CD4-positive, alpha-beta T cell (primary cell): ENCODE measurements around the gene BDP1. TPM values are rescaled to one million over a fixed set of nuclear protein-coding genes. Genes with fewer than 3 reads are reported as not detected.
"Not testable (repeated sequence)": the region's sequence is repeated elsewhere in the genome, so short reads cannot be mapped to it uniquely, and the experiment has no call there.

Source experiments
- ATAC-seq: fragments of 200-7000 bp; cut with Tn5 transposase; one replicate; pipeline ENCODE4 v1.10.0; 2022; ENCODE audit warnings: mild to moderate bottlenecking; ENCODE audit not compliant: poor library complexity
- CTCF ChIA-PET: fragments of 350-600 bp; sonication (Branson Sonifier 250); formaldehyde crosslinking; loops from one replicate; lab custom pipeline; 2021; ENCODE audit warnings: antibody characterized with exemption, inconsistent platforms; lab: Charles Lee
- POLR2A ChIA-PET: fragments of 350-600 bp; sonication (Branson Sonifier 250); formaldehyde crosslinking; loops from one replicate; lab custom pipeline; 2021; ENCODE audit warnings: antibody characterized with exemption, inconsistent platforms; lab: Charles Lee
- DNase-seq, 14 experiments: peaks; one replicate each; pipeline ENCODE4 v3.0.0-alpha.2; 2013 to 2020; ENCODE audit warnings: mixed read lengths in 2 of 14
- H3K27ac ChIP-seq, 2 donors: one replicate each; pipeline versions ENCODE4 v1.5.1 to v1.7.0; 2013; ENCODE audit warnings: low read length in 2 of 2, low read depth in 1 of 2, mild to moderate bottlenecking in 1 of 2
- H3K27me3 ChIP-seq, 2 experiments: 1 replicate in 1 of 2; 2 replicates in 1 of 2; pipeline versions ENCODE4 v1.6.1 to v1.7.0; 2013; ENCODE audit warnings: low read length in 2 of 2, control low read depth in 1 of 2, mild to moderate bottlenecking in 1 of 2, moderate library complexity in 1 of 2; ENCODE audit not compliant: insufficient read depth in 2 of 2, control insufficient read depth in 1 of 2
- H3K36me3 ChIP-seq: one replicate; pipeline ENCODE4 v1.6.1; 2013; ENCODE audit warnings: low read length, control low read depth; ENCODE audit not compliant: insufficient read depth
- H3K4me1 ChIP-seq: one replicate; pipeline ENCODE4 v1.6.1; 2013; ENCODE audit warnings: low read length, control low read depth; ENCODE audit not compliant: insufficient read depth
- H3K4me3 ChIP-seq: one replicate; pipeline ENCODE4 v1.5.1; 2013; ENCODE audit warnings: mild to moderate bottlenecking, low read length, moderate library complexity
- H3K9me3 ChIP-seq, 2 experiments: 1 replicate in 1 of 2; 2 replicates in 1 of 2; pipeline versions ENCODE4 v1.6.1 to v1.7.0; 2013; ENCODE audit warnings: low read length in 2 of 2, mild to moderate bottlenecking in 2 of 2, control low read depth in 1 of 2, moderate library complexity in 1 of 2; ENCODE audit not compliant: control insufficient read depth in 1 of 2, insufficient read depth in 1 of 2
- H3K27ac Mint-ChIP-seq: one replicate; pipeline ENCODE4 v1.8.0; 2020; ENCODE audit warnings: mixed read lengths
- H3K27me3 Mint-ChIP-seq: one replicate; pipeline ENCODE4 v1.8.0; 2021; ENCODE audit warnings: mixed read lengths
- H3K36me3 Mint-ChIP-seq: one replicate; pipeline ENCODE4 v1.8.0; 2021; ENCODE audit warnings: low read depth, mixed read lengths
- H3K4me1 Mint-ChIP-seq: one replicate; pipeline ENCODE4 v1.8.0; 2021; ENCODE audit warnings: low read depth, mixed read lengths
- H3K4me3 Mint-ChIP-seq: one replicate; pipeline ENCODE4 v1.8.0; 2020; ENCODE audit warnings: mild to moderate bottlenecking, mixed read lengths
- H3K9me3 Mint-ChIP-seq: one replicate; pipeline ENCODE4 v1.8.0; 2020; ENCODE audit warnings: mixed read lengths
- CTCF ChIP-seq: fragments of 200-600 bp; IDR thresholded peaks from one replicate; pipeline ENCODE4 v1.8.0; 2022; ENCODE audit warnings: antibody characterized with exemption, mild to moderate bottlenecking
- intact Hi-C, 2 experiments: fragments of 100-400 bp; cut with DNase I in 1 of 2; cut with micrococcal nuclease in 1 of 2; formaldehyde crosslinking; loops; one replicate each; pipeline versions ENCODE4 v1.15.1 to v1.9.0; 2023 to 2025; cut with DNase I, micrococcal nuclease
- total RNA-seq, 174 experiments: library from RNA in 2 of 174; stranded (reverse) in 2 of 174; gene quantifications; one replicate each; pipeline ENCODE4 v1.2.3 and lab custom pipeline; 2021 to 2026

Gene BDP1
- total RNA-seq, 2 experiments from 2014 or later: 31.3 to 31.9 TPM

GRCh38 chr5:71573591-71573990 lies 118.1 kb downstream of the BDP1 start:
- ATAC-seq: no peak
- Mint-ChIP-seq H3K27me3 (no peaks in the 10 kb centered on the region), H3K4me1 (no peaks in the 10 kb centered on the region), H3K36me3 (peaks cover 25% of the 10 kb centered on the region), H3K27ac (no peak overlapping the region), H3K4me3 (no peak overlapping the region), H3K9me3 (no peaks in the 10 kb centered on the region)
- POLR2A ChIA-PET: no interaction called here
- H3K4me1 ChIP-seq: no peaks in the 10 kb centered on the region
- no peak overlapping the region for H3K4me3 ChIP-seq
- CTCF ChIA-PET: interaction anchor here (1.3 kb wide), 1 partner anchor 27 kb away, joined by 3 read pairs; no protein-coding TSS in a partner anchor
- TF ChIP-seq CTCF: no peak
- H3K36me3 ChIP-seq: peaks cover 5% of the 10 kb centered on the region
- H3K27ac ChIP-seq: no peak overlapping the region
- intact Hi-C loops: no loop called here
- H3K9me3 ChIP-seq: no peaks in the 10 kb centered on the region
- no peaks in the 10 kb centered on the region for H3K27me3 ChIP-seq
- no peak for DNase-seq

- H3K27ac ChIP-seq, ATAC-seq, H3K4me1 ChIP-seq, H3K27ac Mint-ChIP-seq, H3K36me3 ChIP-seq, H3K9me3 ChIP-seq, H3K4me1 Mint-ChIP-seq, H3K27me3 ChIP-seq, POLR2A ChIA-PET, H3K4me3 ChIP-seq, H3K9me3 Mint-ChIP-seq, H3K27me3 Mint-ChIP-seq, H3K4me3 Mint-ChIP-seq, DNase-seq, CTCF ChIA-PET, intact Hi-C loops: not testable (repeated sequence)
- H3K36me3 Mint-ChIP-seq: peaks cover 25% of the 10 kb centered on the region
Measured at GRCh38 chr5:71575588-71575987, 120.1 kb downstream of the BDP1 start.

- ChIA-PET CTCF (no interaction called here), POLR2A (no interaction called here)
- Histone ChIP-seq H3K27me3 (no peaks in the 10 kb centered on the region), H3K27ac (no peak overlapping the region), H3K4me1 (no peaks in the 10 kb centered on the region), H3K36me3 (peaks cover 5% of the 10 kb centered on the region), H3K9me3 (no peaks in the 10 kb centered on the region), H3K4me3 (no peak overlapping the region)
- Mint-ChIP-seq H3K36me3 (peaks cover 25% of the 10 kb centered on the region), H3K9me3 (no peaks in the 10 kb centered on the region), H3K27ac (no peak overlapping the region), H3K27me3 (no peaks in the 10 kb centered on the region), H3K4me3 (no peak overlapping the region), H3K4me1 (no peaks in the 10 kb centered on the region)
- TF ChIP-seq CTCF: no peak
- no peak for DNase-seq
- intact Hi-C loops: no loop called here
- no peak for ATAC-seq
Measured at GRCh38 chr5:71576241-71576640, 120.8 kb downstream of the BDP1 start.

- H3K36me3 ChIP-seq, ATAC-seq, CTCF ChIA-PET, H3K27me3 Mint-ChIP-seq, H3K27ac ChIP-seq, H3K27ac Mint-ChIP-seq, H3K27me3 ChIP-seq, H3K4me3 Mint-ChIP-seq, H3K4me3 ChIP-seq, DNase-seq, intact Hi-C loops, H3K9me3 Mint-ChIP-seq, H3K9me3 ChIP-seq, H3K4me1 ChIP-seq, H3K4me1 Mint-ChIP-seq: not testable (repeated sequence)
- H3K36me3 Mint-ChIP-seq: peaks cover 25% of the 10 kb centered on the region
- POLR2A ChIA-PET: interaction anchor here (0.9 kb wide), 1 partner anchor 10 kb away, joined by 4 read pairs; the partner anchor contains the start of gene MCCC2
Measured at GRCh38 chr5:71577839-71578238, 122.4 kb downstream of the BDP1 start.
